GOT3 (cell line): ENCODE results near the gene SLC39A2.

Experiments
- DNase-seq: peaks from one replicate; lab custom pipeline; 2025; ENCODE audit warnings: mixed read lengths; lab: John Stamatoyannopoulos, UW

Gene SLC39A2

GRCh38 chr14:21047378-21047781, 48.3 kb downstream of the SLC39A2 start:
- DNase-seq = no peak

- DNase-seq = no peak
Observed at GRCh38 chr14:21048638-21049037, 49.5 kb downstream of the SLC39A2 start.

GRCh38 chr14:21049271-21049673, 50.2 kb downstream of the SLC39A2 start:
- no peak for DNase-seq

GRCh38 chr14:21050597-21050996, 51.5 kb downstream of the SLC39A2 start:
- no peak for DNase-seq
